H4 (cell line): ENCODE results near the gene KCTD19. TPM values are rescaled to one million over a fixed set of nuclear protein-coding genes. Genes with fewer than 3 reads are reported as not detected.

Experiments
- DNase-seq: peaks from one replicate; pipeline ENCODE4 v3.0.0-alpha.2; 2015; ENCODE audit warnings: low spot score
- total RNA-seq: library from RNA; depleted of rRNA; stranded (reverse); fragments of >200 nt; shearing (Covaris generic); gene quantifications from 2 replicates; pipeline ENCODE4 v1.2.3, GENCODE V29; 2014; rRNA removed

KCTD19 gene
- total RNA-seq, 1 experiment from 2014 or later, result not detected

GRCh38 chr16:67242138-67242730 is 84.3 kb downstream of the KCTD19 start:
- DNase-seq, result no peak

DNA sequence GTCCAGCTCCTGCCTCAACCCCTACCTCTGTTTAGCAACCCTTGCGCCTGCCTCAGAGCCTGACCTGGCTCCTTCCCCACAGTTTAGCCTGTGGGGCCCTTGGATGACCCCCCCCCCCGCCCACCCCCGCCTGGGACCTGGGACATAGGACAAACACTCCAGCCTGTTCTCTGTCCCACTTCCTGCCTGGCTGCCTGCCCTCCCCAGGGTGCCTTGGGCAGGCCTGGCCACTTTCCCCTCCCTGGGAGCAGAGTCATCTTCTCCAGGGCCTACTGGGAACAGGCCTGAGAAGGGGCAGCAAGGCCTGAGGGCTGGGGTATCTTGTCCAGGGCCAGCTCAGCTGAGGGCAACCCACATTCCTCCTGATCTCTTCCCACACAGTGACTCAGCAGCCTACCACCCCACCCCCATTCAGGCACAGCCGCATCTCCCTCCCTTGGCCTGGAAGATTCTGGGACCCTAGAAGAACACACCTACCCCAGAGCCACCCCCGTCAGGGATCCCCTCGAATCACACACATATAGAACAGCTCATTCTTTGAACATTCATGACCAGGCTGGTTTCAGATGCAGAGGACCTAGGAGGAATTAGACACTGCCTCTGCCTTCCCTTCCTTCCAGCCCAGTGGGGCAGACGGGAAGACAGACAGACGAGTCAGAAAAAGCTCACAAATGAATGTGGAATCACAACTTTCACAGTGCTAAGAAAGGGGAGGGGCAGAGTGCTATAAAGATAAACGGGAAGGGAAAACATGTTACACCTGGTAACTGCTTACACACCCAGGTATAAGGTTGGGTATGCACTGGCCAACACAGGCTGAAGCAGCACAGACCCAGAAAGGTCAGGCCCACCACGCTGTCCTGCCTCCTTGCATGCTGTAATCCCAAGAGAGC is 85.3 kb downstream of the KCTD19 start:
- peak; percentile 87 for DNase-seq

GRCh38 chr16:67240506-67240905 is 86.0 kb downstream of the KCTD19 start:
- no peak for DNase-seq

Other genes with a start within 250 kb of the KCTD19 start
- gene PHAF1, start 216.8 kb downstream of the KCTD19 start, total RNA-seq, result 13.8 and 14.8 TPM in 2 replicates
- 21.2 and 21.6 TPM in 2 replicates for gene B3GNT9, start 175.7 kb downstream of the KCTD19 start, total RNA-seq
- gene TRADD, start 166.8 kb downstream of the KCTD19 start, total RNA-seq, result 13.6 and 17.9 TPM in 2 replicates
- 1.3 and 3.3 TPM in 2 replicates for gene FBXL8, start 166.8 kb downstream of the KCTD19 start, total RNA-seq
- gene HSF4, start 162.0 kb downstream of the KCTD19 start, total RNA-seq, result 0.50 TPM in 1 of 2 replicates, not detected in the other
- gene NOL3, start 156.2 kb downstream of the KCTD19 start, total RNA-seq, result 39.4 and 47.9 TPM in 2 replicates
- gene MATCAP1, start 142.8 kb downstream of the KCTD19 start, total RNA-seq, result 3.5 and 4.5 TPM in 2 replicates
- not detected in 2 replicates for gene EXOC3L1, start 136.6 kb downstream of the KCTD19 start, total RNA-seq
- 78.4 and 80.7 TPM in 2 replicates for gene E2F4, start 134.6 kb downstream of the KCTD19 start, total RNA-seq
- gene ELMO3, start 127.6 kb downstream of the KCTD19 start, total RNA-seq, result 0.06 and 0.29 TPM in 2 replicates
- 31.1 and 38.4 TPM in 2 replicates for gene TMEM208, start 99.6 kb downstream of the KCTD19 start, total RNA-seq
- gene FHOD1, start 79.3 kb downstream of the KCTD19 start, total RNA-seq, result 18.4 and 21.2 TPM in 2 replicates
- 0.81 and 1.4 TPM in 2 replicates for gene SLC9A5, start 77.8 kb downstream of the KCTD19 start, total RNA-seq
- gene PLEKHG4, start 47.2 kb downstream of the KCTD19 start, total RNA-seq, result 2.4 and 6.7 TPM in 2 replicates
- gene LRRC36, start 74 bp upstream of the KCTD19 start, total RNA-seq, result 0.79 TPM in 1 of 2 replicates, not detected in the other
- gene TPPP3, start 66.8 kb upstream of the KCTD19 start, total RNA-seq, result not detected in 2 replicates
- 3.0 and 3.2 TPM in 2 replicates for gene ZDHHC1, start 89.7 kb upstream of the KCTD19 start, total RNA-seq
- gene HSD11B2, start 104.4 kb upstream of the KCTD19 start, total RNA-seq, result 0.10 TPM in 1 of 2 replicates, not detected in the other
- 99.0 and 101 TPM in 2 replicates for gene ATP6V0D1, start 154.4 kb upstream of the KCTD19 start, total RNA-seq
- not detected in 2 replicates for gene AGRP, start 156.8 kb upstream of the KCTD19 start, total RNA-seq
- gene RIPOR1, start 202.1 kb upstream of the KCTD19 start, total RNA-seq, result 10.4 and 11.0 TPM in 2 replicates
- gene CTCF, start 235.8 kb upstream of the KCTD19 start, total RNA-seq, result 40.9 and 41.3 TPM in 2 replicates